Memory B cell (primary cell): ENCODE measurements around the gene TET3.

ENCODE experiments used
- ATAC-seq: fragments of 150-1000 bp; cut with Tn5 transposase; 2 replicates; pipeline ENCODE4 v1.10.0; 2021; ENCODE audit warnings: low read depth, mild to moderate bottlenecking, moderate library complexity
- DNase-seq, 2 donors: peaks; one replicate each; pipeline ENCODE4 v3.0.0; 2022; ENCODE audit warnings: low spot score in 2 of 2
- H3K27ac Mint-ChIP-seq: one replicate; pipeline ENCODE4 v1.8.0; 2022; ENCODE audit warnings: mild to moderate bottlenecking, moderate library complexity, mixed read lengths
- H3K27me3 Mint-ChIP-seq: one replicate; pipeline ENCODE4 v1.8.0; 2022; ENCODE audit warnings: mixed read lengths
- H3K36me3 Mint-ChIP-seq: one replicate; pipeline ENCODE4 v1.8.0; 2022; ENCODE audit warnings: mild to moderate bottlenecking, mixed read lengths
- H3K4me1 Mint-ChIP-seq: one replicate; pipeline ENCODE4 v1.8.0; 2022; ENCODE audit warnings: mixed read lengths
- H3K4me3 Mint-ChIP-seq: one replicate; pipeline ENCODE4 v1.8.0; 2022; ENCODE audit warnings: mild to moderate bottlenecking, moderate library complexity, mixed read lengths
- H3K9me3 Mint-ChIP-seq: one replicate; pipeline ENCODE4 v1.8.0; 2022; ENCODE audit warnings: mixed read lengths

TET3 gene

GRCh38 chr2:74009577-74009976, 24.9 kb downstream of the TET3 start:
- H3K27ac Mint-ChIP-seq = no peak overlapping the region
- peaks cover 2% of the 10 kb centered on the region for H3K36me3 Mint-ChIP-seq
- H3K27me3 Mint-ChIP-seq = no peaks in the 10 kb centered on the region
- no peak for DNase-seq
- no peaks in the 10 kb centered on the region for H3K9me3 Mint-ChIP-seq
- ATAC-seq = no peak
- H3K4me3 Mint-ChIP-seq = no peak overlapping the region
- H3K4me1 Mint-ChIP-seq = peaks cover 14% of the 10 kb centered on the region

DNA sequence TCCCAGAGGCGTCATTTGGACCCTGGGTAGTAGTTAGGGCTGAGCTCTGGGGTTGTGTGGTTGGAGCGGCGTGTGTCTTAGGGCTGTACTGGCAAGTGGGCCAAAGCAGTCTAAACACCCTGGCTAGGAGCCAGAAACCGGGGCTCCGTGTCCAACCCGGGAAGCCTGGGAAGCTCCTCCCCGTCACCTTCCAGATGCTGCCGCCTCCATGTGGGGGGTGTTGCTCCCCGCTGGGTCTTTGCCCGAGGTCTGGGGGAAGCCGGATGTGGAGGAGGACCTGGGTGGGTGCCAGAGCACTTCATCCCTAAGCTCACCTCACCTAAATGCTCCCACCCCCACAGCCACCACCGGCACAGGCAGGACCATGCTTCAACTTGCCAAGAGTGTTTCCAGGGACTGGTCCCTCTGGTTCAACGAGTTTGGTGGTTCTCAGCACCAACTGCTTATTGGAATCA, 25.4 kb downstream of the TET3 start:
- Mint-ChIP-seq H3K9me3 (no peaks in the 10 kb centered on the region), H3K27ac (no peak overlapping the region), H3K4me3 (no peak overlapping the region), H3K4me1 (peaks cover 14% of the 10 kb centered on the region), H3K27me3 (no peaks in the 10 kb centered on the region), H3K36me3 (peaks cover 2% of the 10 kb centered on the region)
- DNase-seq (no peak), ATAC-seq (no peak)

GRCh38 chr2:74011246-74011645, 26.5 kb downstream of the TET3 start:
- H3K4me3 Mint-ChIP-seq = no peak overlapping the region
- no peak overlapping the region for H3K27ac Mint-ChIP-seq
- H3K9me3 Mint-ChIP-seq = no peaks in the 10 kb centered on the region
- peaks cover 11% of the 10 kb centered on the region for H3K4me1 Mint-ChIP-seq
- H3K27me3 Mint-ChIP-seq = no peaks in the 10 kb centered on the region
- ATAC-seq (no peak), DNase-seq (no peak)
- peaks cover 2% of the 10 kb centered on the region for H3K36me3 Mint-ChIP-seq

DNA sequence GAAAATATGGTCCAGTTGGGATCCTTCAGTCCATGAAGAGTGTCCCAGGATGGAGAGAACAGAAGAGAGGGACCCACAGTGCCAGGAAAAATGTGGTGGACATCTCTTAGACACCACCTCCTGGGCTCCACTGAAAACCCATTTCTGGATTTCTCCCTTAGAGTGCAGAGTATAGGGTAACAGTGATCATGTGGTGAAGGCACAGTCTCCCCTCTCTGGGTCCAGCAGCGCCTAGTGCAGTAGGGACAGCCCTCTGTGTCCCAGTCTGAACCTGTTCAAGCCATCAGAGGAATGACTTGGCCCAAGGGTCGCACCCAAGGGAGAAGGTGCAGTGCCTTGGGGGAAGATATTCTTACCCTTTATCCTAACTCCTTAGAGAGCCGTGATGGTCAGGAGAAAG, 30.1 kb downstream of the TET3 start:
- Mint-ChIP-seq H3K9me3 (no peaks in the 10 kb centered on the region), H3K36me3 (peaks cover 8% of the 10 kb centered on the region), H3K4me3 (no peak overlapping the region), H3K27ac (no peak overlapping the region), H3K4me1 (peaks cover 9% of the 10 kb centered on the region), H3K27me3 (no peaks in the 10 kb centered on the region)
- DNase-seq (no peak), ATAC-seq (no peak)

DNA sequence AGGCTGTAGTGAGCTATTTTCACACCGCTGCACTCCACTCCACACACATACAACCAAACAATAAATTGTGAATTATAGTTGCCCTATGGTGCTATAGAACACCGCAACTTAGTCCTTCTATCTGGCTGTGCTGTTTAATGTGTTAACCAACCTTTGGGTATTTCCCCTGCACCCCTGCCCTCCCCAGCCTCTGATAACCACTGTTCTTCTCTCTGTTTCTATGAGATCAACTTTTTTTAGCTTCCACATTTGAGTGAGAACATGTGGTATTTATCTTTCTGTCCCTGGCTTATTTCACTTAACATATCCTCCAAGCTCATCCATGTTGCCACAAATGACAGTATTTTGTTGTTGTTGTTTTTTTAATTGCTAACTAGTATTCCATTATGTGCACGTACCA, 32.5 kb downstream of the TET3 start:
- no peak overlapping the region for H3K4me3 Mint-ChIP-seq
- DNase-seq (no peak), ATAC-seq (no peak)
- no peak overlapping the region for H3K27ac Mint-ChIP-seq
- no peaks in the 10 kb centered on the region for H3K9me3 Mint-ChIP-seq
- no peaks in the 10 kb centered on the region for H3K27me3 Mint-ChIP-seq
- H3K36me3 Mint-ChIP-seq = peaks cover 8% of the 10 kb centered on the region
- peaks cover 25% of the 10 kb centered on the region for H3K4me1 Mint-ChIP-seq

- Mint-ChIP-seq H3K9me3 (no peaks in the 10 kb centered on the region), H3K4me3 (no peak overlapping the region), H3K27me3 (no peaks in the 10 kb centered on the region), H3K36me3 (peaks cover 8% of the 10 kb centered on the region), H3K27ac (no peak overlapping the region), H3K4me1 (peaks cover 35% of the 10 kb centered on the region)
- DNase-seq (no peak), ATAC-seq (no peak)
Observed at GRCh38 chr2:74019516-74019915, 34.8 kb downstream of the TET3 start.

- Mint-ChIP-seq H3K9me3 (no peaks in the 10 kb centered on the region), H3K27me3 (no peaks in the 10 kb centered on the region), H3K4me3 (no peak overlapping the region), H3K27ac (peak overlapping the region; percentile 62), H3K4me1 (peaks cover 37% of the 10 kb centered on the region), H3K36me3 (peaks cover 8% of the 10 kb centered on the region)
- DNase-seq (no peak), ATAC-seq (peak; percentile 64)
Observed at GRCh38 chr2:74020702-74021406, 36.1 kb downstream of the TET3 start.

DNA sequence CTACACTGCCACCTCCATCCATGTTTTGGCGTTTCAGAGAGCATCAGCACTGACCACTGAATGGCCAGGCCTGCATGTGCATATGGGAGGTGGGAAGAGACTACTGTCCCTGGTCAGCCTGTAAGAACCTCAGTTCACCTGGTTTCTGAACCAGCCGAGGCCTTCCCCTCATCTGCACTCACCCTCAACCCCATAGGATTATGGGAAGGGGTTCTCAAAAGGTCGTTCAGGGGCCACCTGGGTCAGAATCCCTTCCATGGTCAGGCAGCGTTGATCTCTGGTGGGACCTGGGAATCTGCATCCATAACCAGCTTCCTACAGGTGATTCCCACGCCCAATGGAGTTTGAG, 36.7 kb downstream of the TET3 start:
- DNase-seq = no peak
- H3K4me1 Mint-ChIP-seq = peaks cover 37% of the 10 kb centered on the region
- no peak for ATAC-seq
- no peaks in the 10 kb centered on the region for H3K27me3 Mint-ChIP-seq
- peaks cover 8% of the 10 kb centered on the region for H3K36me3 Mint-ChIP-seq
- peak overlapping the region; percentile 62 for H3K27ac Mint-ChIP-seq
- no peaks in the 10 kb centered on the region for H3K9me3 Mint-ChIP-seq
- H3K4me3 Mint-ChIP-seq = no peak overlapping the region

DNA sequence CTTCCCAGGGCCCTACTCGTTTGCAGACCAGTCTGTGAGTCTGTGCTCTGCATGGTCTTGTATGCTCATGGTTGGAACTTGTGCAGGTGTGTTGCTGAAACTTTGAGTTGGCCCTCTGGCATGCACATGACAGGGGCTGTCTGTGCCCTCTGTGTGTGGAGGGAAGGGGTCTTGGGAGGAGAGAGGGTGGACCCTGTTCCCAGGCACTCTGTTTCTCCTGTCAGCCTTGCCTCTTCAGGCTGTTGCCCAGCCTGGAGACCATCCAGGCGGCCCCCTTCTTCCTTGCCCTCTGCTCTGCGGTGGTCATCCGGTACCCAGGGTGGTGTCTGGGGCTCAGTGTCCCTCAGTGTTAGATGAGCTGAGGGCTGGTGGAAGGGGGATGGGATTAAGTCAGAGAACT, 39.5 kb downstream of the TET3 start:
- Mint-ChIP-seq H3K9me3 (no peaks in the 10 kb centered on the region), H3K36me3 (no peaks in the 10 kb centered on the region), H3K4me1 (peaks cover 37% of the 10 kb centered on the region), H3K4me3 (no peak overlapping the region), H3K27me3 (no peaks in the 10 kb centered on the region), H3K27ac (no peak overlapping the region)
- no peak for DNase-seq
- no peak for ATAC-seq

GRCh38 chr2:74025971-74026612, 41.4 kb downstream of the TET3 start:
- peak overlapping the region; percentile 11 for H3K4me3 Mint-ChIP-seq
- H3K4me1 Mint-ChIP-seq = peaks cover 35% of the 10 kb centered on the region
- peak overlapping the region; percentile 66 for H3K27ac Mint-ChIP-seq
- no peaks in the 10 kb centered on the region for H3K36me3 Mint-ChIP-seq
- H3K9me3 Mint-ChIP-seq = no peaks in the 10 kb centered on the region
- ATAC-seq = peak; percentile 62
- DNase-seq = no peak
- H3K27me3 Mint-ChIP-seq = no peaks in the 10 kb centered on the region

- H3K9me3 Mint-ChIP-seq = no peaks in the 10 kb centered on the region
- no peaks in the 10 kb centered on the region for H3K27me3 Mint-ChIP-seq
- peaks cover 34% of the 10 kb centered on the region for H3K4me1 Mint-ChIP-seq
- ATAC-seq (peak; percentile 76), DNase-seq (no peak)
- peak overlapping the region; percentile 66 for H3K27ac Mint-ChIP-seq
- no peaks in the 10 kb centered on the region for H3K36me3 Mint-ChIP-seq
- H3K4me3 Mint-ChIP-seq = peak overlapping the region; percentile 53
Observed at GRCh38 chr2:74026687-74027241, 42.1 kb downstream of the TET3 start.

DNA sequence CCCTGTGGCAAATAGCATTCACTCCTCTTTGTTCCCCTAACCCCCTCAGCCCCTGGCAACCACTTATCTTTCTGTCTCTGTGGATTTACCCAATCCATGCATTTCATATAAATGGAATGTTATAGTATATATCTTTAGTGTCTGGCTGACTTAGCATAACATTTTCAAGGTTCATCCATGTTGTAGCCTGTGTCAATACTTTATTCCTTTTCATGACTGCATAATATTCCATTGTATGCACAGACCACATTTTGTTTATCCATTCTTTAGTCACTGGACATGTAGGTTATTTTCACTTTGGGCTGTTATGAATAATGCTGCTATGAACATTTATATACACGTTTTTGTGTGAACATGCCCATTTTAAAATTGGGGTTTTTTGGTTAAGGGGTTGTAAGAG, 42.8 kb downstream of the TET3 start:
- Mint-ChIP-seq H3K9me3 (no peaks in the 10 kb centered on the region), H3K27ac (no peak overlapping the region), H3K27me3 (no peaks in the 10 kb centered on the region), H3K4me3 (no peak overlapping the region), H3K4me1 (peaks cover 37% of the 10 kb centered on the region), H3K36me3 (no peaks in the 10 kb centered on the region)
- ATAC-seq (no peak), DNase-seq (no peak)

- H3K9me3 Mint-ChIP-seq = no peaks in the 10 kb centered on the region
- H3K27me3 Mint-ChIP-seq = no peaks in the 10 kb centered on the region
- H3K36me3 Mint-ChIP-seq = no peaks in the 10 kb centered on the region
- no peak for ATAC-seq
- no peak overlapping the region for H3K27ac Mint-ChIP-seq
- DNase-seq = no peak
- H3K4me1 Mint-ChIP-seq = peaks cover 42% of the 10 kb centered on the region
- no peak overlapping the region for H3K4me3 Mint-ChIP-seq
Observed at GRCh38 chr2:74028290-74028689, 43.6 kb downstream of the TET3 start.

DNA sequence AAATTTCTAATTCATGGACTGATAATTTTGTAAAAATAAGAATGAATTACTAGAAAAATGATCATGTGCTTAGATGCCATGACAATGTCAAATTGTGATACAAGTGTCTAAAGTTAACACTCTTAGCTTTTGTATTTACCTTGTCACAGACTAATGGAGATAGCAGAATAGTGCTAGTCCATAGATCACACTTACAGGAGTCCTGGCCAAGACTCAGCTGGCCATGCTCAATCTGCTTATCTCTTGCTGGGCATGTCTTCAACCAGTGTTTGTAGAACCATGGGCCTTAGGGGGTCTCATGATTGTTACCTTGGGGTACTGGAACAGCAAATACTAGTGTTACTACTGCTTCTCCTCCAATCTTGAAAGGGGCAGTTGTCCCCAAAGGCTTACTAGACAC, 44.0 kb downstream of the TET3 start:
- H3K4me3 Mint-ChIP-seq = no peak overlapping the region
- DNase-seq (no peak), ATAC-seq (no peak)
- no peaks in the 10 kb centered on the region for H3K27me3 Mint-ChIP-seq
- no peaks in the 10 kb centered on the region for H3K9me3 Mint-ChIP-seq
- peaks cover 42% of the 10 kb centered on the region for H3K4me1 Mint-ChIP-seq
- H3K27ac Mint-ChIP-seq = peak overlapping the region; percentile 86
- H3K36me3 Mint-ChIP-seq = no peaks in the 10 kb centered on the region
